RWPE1 (cell line): Measurements from ENCODE around the gene SLC9A9.

Experiments used
- CTCF ChIA-PET: fragments of 350-600 bp; sonication (Branson Sonifier 250); formaldehyde crosslinking; extraction: SDS; loops from one replicate; lab custom pipeline; 2021; lab: Yijun Ruan, JAX
- POLR2A ChIA-PET: fragments of 400-600 bp; formaldehyde crosslinking; extraction: SDS; loops from one replicate; lab custom pipeline; 2020; ENCODE audit warnings: antibody characterized with exemption; ENCODE audit not compliant: low non-redundant PET; lab: Yijun Ruan, JAX
- DNase-seq: peaks from one replicate; pipeline ENCODE4 v3.0.0; 2012; ENCODE audit warnings: low spot score
- H3K27ac ChIP-seq: fragments of 450-650 bp; 2 replicates; pipeline ENCODE4 v1.5.1; 2017
- CTCF ChIP-seq: fragments of 450-650 bp; conservative IDR thresholded peaks from 2 replicates; pipeline ENCODE4 v1.5.1; 2017; ENCODE audit warnings: low read depth, mild to moderate bottlenecking

SLC9A9 gene

GRCh38 chr3:143472731-143473523 lies 375.3 kb downstream of the SLC9A9 start:
- ChIA-PET CTCF (interaction anchor here (0.5 kb wide), 1 partner anchor 61 kb away, joined by 3 read pairs; no protein-coding TSS in a partner anchor), POLR2A (no interaction called here)
- no peak overlapping the region for H3K27ac ChIP-seq
- no peak for DNase-seq
- no peak for TF ChIP-seq CTCF

GRCh38 chr3:143471705-143472104 lies 376.6 kb downstream of the SLC9A9 start:
- H3K27ac ChIP-seq, result no peak overlapping the region
- ChIA-PET POLR2A (no interaction called here), CTCF (no interaction called here)
- no peak for DNase-seq
- TF ChIP-seq CTCF, result no peak

DNA sequence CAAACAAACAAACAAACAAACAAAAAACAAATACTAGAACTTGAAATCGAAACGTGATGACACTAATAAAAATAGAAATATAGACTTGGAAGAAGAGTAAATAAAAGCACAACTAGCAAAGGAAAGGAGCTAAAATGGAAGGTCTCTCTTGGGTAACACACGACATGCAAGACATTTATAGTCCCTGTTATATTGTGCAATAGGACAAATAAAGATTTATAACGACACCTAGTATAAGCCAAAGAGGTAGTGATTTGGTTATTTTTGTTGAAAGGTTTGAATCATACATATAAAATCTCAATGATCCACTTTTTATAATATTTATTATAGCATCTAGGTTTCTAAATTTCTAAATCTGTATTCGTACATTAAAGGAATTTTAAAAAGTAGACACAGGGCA lies 379.1 kb downstream of the SLC9A9 start:
- CTCF ChIA-PET, result no interaction called here

GRCh38 chr3:143465666-143466065 lies 382.6 kb downstream of the SLC9A9 start:
- POLR2A ChIA-PET, result no interaction called here
- H3K27ac ChIP-seq, result no peak overlapping the region
- CTCF ChIA-PET, result no interaction called here
- no peak for DNase-seq
- TF ChIP-seq CTCF, result no peak

More for the DNA sequence above, 379.1 kb downstream of the SLC9A9 start:
- no peak for DNase-seq
- POLR2A ChIA-PET, result no interaction called here
- TF ChIP-seq CTCF, result no peak
- H3K27ac ChIP-seq, result no peak overlapping the region

GRCh38 chr3:143464850-143465249 lies 383.4 kb downstream of the SLC9A9 start:
- no peak overlapping the region for H3K27ac ChIP-seq

DNA sequence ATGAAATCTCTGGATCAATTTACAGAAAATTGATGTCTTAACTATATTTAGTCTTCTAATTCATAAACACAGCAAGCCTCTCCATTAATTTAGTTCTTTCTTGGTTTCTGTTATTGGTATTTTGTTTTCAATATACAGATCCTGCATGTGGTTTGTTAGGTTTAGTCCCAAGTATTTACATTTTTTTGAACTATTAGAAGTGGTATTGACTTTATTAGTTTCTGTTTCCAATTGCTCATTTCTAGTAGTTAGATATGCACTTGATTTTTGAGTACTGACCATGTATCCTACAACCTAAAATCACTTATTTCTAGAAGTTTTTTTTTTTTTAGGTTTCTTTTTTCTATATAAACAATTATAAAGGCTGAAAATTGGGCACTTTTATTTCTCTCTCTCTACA lies 392.8 kb downstream of the SLC9A9 start:
- TF ChIP-seq CTCF, result no peak
- ChIA-PET CTCF (no interaction called here), POLR2A (no interaction called here)
- no peak overlapping the region for H3K27ac ChIP-seq
- no peak for DNase-seq

More at GRCh38 chr3:143464850-143465249, 383.4 kb downstream of the SLC9A9 start:
- POLR2A ChIA-PET, result no interaction called here
- CTCF ChIA-PET, result no interaction called here
- DNase-seq, result no peak
- TF ChIP-seq CTCF, result no peak
